CD4-positive, alpha-beta T cell treated with Interleukin-2 at 100 ng/mL for 4 hours (primary cell): ENCODE results near the gene CD82.

Source experiments
- DNase-seq: peaks from one replicate; pipeline ENCODE4 v3.0.0-alpha.2; 2020; ENCODE audit warnings: low spot score

Gene CD82

DNA sequence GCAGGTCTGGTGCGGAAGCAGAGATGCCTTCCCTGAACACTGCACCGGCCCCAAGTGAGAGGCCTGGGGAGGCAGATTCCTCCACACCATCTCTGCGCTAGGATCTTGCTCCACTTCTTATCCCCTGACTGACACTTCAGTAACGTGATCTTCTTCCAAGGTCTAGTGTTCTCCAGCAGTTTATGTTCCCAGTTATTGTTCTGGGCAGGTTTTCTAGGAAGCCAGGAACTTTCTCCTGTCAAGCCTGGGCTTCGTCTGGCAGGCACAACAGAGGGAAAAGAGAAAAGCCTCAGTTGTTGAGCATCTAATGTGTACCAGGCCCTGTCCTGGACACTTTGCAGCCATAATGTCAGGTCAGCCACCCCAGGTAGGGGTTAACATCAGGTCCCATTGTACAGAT, 10.5 kb downstream of the CD82 start:
- no peak for DNase-seq

- DNase-seq, result no peak
These were observed 11.2 kb downstream of the CD82 start for GRCh38 chr11:44576656-44577055.

- DNase-seq, result no peak
These were observed 11.9 kb downstream of the CD82 start for GRCh38 chr11:44577231-44577830.

- DNase-seq, result no peak
These were observed 12.8 kb downstream of the CD82 start for GRCh38 chr11:44578279-44578678.

GRCh38 chr11:44579302-44579761, 13.9 kb downstream of the CD82 start:
- no peak for DNase-seq

GRCh38 chr11:44580701-44581100, 15.2 kb downstream of the CD82 start:
- no peak for DNase-seq

GRCh38 chr11:44581246-44581645, 15.8 kb downstream of the CD82 start:
- DNase-seq, result no peak

- no peak for DNase-seq
These were observed 17.3 kb downstream of the CD82 start for GRCh38 chr11:44582641-44583352.

DNA sequence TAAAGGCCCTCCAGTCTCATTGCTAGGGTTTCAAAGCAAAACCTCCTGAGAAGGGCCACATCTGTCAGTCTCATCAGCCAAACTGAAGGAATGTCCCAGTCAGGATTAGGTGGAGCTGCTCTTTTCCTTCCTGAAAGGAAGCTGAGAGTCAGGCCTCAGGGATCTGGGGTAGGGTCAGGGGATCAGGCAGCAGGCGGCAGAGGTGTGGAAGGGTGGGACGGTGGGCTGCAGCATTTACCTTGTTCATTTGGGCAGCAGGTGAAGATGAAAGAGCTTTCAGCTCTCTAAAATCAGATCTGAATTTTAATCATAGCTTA, 17.8 kb downstream of the CD82 start:
- no peak for DNase-seq

DNA sequence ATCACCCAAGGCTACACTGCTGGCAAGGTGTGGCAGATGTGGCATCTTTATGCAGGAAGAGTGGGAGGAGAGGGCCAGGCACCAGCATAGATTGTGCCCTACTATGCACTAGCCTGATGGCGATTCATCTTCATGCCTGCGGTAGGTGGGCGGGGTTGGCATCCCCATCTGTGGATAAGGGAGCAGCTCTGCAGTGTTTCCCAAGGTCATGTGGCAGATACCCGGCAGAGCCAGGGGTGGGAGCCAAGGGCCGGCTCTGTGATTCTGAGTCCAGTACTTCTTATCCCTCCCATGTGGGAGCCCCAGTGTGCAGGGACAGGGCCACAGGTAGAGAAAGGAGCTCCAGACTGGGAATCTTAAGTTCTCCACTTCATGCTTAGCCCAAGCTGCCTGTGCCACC, 20.0 kb downstream of the CD82 start:
- no peak for DNase-seq

DNA sequence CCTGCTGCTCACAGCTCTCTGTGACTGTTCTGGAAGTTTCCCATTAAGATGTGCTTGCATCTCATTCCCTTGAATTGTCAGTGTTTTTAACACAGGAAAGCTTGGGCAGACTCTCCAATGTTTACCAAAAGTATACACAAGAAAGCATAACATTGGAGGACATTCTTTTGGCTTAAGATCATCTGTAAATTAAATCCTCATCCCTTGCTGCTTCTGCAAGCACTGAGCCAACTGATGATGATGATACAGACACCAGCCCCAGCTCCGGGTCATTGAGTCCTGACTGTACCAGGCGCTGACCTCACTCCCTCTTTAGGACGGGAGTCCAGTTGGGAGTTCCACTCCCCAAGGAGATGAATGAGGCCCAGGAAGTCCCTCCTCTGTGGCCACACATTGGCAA, 23.8 kb downstream of the CD82 start:
- DNase-seq, result no peak

DNA sequence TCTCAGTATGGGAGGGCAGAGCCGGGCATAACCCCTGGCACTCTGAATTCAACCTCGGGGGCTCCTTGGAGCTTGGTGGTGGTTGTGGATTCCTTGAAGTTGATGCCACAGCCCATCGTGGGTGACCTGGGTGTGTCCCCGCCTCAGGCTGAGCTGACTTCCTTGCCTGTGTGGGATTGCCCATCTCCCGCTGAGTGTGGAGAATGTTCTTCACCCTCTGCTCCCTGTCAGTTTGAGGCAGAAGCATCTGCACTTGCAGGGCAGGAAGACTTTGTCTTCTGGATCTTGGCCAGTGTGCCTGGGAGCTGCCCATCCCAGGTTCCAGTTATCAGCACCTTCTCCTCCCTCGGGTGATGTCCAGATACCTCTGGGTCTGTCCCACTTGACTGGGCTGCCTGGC, 25.3 kb downstream of the CD82 start:
- DNase-seq, result no peak

DNA sequence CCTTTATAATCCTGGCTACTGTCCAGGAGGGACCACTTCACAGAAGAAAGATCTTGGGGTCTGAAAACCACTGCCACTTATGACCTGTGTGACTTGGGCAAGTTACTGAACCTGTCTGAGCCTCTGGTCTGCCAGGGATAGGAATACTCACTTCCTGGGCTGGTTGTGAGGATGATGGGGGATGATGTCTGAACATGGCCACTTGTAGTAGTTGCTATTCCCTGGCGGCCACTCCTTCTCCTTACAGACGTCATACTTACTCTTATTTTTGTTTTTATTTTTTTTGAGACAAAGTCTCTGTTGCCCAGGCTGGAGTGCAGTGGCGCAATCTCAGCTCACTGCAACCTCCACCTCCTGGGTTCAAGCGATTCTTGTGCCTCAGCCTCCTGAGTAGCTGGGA, 26.1 kb downstream of the CD82 start:
- DNase-seq, result no peak

DNA sequence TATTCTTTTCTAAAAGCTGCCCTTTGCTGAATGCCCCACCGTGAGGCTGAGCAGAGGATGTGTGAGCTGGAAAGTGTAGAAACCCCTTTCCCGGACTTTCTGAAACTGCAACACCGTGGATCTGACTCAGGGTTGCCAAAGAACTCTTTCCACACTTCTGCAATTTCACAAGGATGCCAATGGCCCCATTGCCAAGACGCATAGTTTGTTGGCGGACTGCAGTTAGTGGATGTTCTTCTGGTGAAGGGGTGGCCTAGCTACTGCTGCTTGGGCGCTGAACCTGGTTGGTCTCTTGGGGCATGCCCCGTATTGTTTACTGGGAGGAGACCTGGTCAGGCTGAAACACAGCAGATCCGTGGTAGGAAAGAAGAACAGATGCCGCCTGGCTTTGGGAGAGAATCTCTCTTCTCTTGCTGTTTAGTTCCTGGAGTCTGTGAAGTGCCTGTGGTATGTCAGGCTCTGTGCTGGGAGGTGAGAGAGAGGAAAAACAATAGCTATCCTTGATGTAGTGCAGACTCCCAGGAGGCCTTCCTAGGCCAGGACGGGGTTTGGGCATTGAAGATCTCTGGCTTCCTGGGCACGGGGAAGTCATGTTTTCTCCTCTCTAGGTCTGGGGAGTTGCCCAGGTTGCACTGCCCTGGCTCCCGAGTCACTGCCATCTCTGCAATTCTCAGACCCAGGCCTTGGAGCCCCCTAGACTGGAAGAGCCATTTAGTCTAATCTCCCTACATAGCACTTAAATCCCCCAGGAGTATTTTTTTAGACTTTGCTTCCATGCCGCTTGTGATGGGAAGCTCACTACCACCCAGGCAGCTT, 26.9 kb downstream of the CD82 start:
- DNase-seq, result no peak

DNA sequence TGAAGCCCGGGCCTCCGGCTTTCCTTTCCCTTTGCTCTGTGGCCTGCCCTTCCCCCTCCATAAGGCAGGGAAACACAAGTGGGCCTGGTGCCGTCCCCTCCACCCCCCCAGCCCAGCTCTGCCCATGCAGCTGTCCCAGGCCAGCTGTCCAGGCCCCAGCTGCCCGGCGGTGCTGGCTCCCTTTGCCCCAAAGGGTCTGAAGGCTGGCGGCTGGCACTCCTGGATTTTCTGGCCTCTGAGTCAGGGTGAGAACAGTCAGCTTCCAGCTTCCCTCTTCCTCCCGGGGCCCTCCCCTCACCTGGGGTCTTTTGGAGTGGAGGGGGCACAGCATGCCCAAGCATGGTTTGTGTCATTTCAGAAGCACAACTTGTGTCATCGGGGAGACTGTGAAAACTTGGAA, 27.8 kb downstream of the CD82 start:
- DNase-seq, result no peak

DNA sequence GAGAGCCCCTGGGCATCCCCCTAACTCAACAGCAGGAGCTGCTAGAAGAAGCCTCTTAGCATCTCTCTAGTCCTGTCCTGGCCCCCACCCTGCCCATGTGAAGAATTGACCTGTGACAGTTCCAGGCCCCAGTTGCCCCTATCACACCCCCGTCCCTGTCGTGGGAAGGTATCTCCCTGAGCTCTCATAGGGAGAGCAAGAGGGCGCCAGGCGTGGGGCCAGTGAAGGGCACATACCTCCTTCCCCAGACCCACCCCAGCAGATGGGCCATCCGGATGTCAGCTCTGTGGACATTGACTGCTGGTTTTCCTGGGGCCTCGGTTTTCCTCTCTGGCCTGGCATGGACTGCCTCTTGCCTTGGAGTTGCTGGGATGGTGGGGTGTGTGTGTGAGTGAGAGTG, 29.5 kb downstream of the CD82 start:
- no peak for DNase-seq

GRCh38 chr11:44595964-44596381, 30.5 kb downstream of the CD82 start:
- DNase-seq, result no peak

GRCh38 chr11:44596525-44597276, 31.2 kb downstream of the CD82 start:
- peak; percentile 83 for DNase-seq

DNA sequence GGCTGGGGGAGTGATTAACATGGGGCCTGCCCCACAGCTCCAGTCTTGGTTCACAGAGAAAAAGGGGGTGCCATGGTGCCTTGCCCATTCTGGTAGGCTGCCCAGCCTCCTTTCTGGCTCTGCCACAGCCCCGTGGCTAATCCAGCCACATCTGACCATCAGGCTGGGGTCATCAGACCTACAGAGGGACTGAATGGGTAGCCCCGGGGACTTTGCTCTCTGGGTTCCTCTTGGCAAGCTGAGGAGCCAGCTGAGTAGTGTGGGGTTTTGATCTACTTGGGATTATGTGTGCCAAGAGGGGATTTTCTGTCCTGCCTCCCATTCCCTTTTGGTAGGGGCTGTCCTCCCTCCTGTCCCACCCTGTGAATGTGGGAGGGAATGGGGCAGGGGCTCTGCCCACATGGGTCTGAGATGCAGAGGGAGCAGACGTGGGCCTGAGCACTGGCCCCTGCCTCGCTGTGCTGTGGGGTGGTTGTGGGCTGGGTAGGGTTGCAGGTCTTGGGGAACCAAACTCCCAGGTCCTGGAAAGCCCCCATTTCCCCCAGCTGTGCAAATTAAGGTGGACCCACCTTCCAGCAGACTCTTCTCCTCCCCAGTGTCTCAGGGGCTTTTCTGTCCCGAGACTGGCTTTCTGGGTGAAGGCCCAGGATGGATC, 32.0 kb downstream of the CD82 start:
- DNase-seq, result no peak

DNA sequence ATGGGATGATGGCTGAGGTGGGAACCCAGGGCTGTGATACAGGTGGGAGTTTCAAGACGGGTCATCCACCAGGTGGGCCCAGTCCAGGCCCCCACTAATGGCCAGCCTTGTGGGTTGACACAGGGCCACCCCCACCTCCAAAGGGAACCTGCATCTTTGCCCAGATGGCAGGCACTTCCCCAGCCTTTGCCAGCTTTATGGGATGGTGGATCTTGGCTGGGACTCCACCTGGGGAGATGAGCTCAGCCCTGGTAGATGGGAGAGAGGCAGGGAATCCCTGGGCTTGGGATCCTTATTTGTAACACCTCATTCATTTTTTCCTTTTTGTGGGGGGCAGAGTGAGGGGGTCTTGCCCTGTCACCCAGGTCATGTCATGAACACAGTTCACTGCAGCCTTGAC, 33.4 kb downstream of the CD82 start:
- no peak for DNase-seq

GRCh38 chr11:44600261-44600660, 34.8 kb downstream of the CD82 start:
- DNase-seq, result no peak

DNA sequence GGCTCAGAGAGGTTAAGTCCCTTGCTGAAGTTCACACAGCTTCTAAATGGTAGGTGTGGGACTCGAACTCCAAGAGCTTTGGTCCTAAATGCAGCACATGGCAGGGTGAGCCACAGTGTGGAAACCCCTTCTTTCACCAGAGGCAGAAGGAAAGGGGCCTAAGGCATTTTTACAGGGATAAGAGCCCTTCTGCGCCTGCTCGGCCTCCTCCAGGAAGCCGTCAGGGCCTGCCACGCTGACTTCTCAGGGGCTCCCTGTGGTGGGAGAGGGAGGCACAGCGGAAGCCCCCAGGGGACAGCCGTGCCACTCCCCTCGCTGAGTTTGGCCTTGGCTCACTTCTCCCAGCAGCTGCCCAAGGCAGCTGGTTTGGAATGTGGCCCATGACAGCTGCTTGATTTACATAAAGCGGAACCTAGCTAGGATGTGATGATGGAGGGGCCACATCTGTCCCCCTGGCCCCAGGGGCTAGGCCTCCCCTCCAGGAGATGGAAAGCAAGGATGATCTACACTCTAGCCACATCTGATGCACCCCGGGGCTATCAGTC, 35.4 kb downstream of the CD82 start:
- no peak for DNase-seq
